Measurements from ENCODE around the gene HJURP. TPM values are rescaled to one million over a fixed set of nuclear protein-coding genes. Genes with fewer than 3 reads are reported as not detected.

HJURP gene
- total RNA-seq, 1 donor from 2014 or later, result 109 TPM

- Histone ChIP-seq H3K4me2 (no peak overlapping the region), H3K9ac (no peak overlapping the region), H2AFZ (replicated peaks) (no peak overlapping the region), H3K27ac (no peak overlapping the region), H3K4me1 (no peaks in the 10 kb centered on the region), H4K20me1 (ENCODE audit: low read depth) (no peaks in the 10 kb centered on the region), H3K4me3 (no peak overlapping the region), H3K9me3 (ENCODE audit: low read depth) (no peaks in the 10 kb centered on the region), H3F3A (ENCODE audit: low read depth) (no peaks in the 10 kb centered on the region), H3K36me3 (no peaks in the 10 kb centered on the region), H3K27me3 (no peaks in the 10 kb centered on the region), H3K79me2 (ENCODE audit: low read depth) (no peaks in the 10 kb centered on the region)
- Mint-ChIP-seq H3K36me3 (no peaks in the 10 kb centered on the region), H3K9me3 (no peaks in the 10 kb centered on the region), H3K27me3 (ENCODE audit: insufficient read depth, low read depth) (peaks cover 4% of the 10 kb centered on the region), H3K4me1 (peaks cover 10% of the 10 kb centered on the region), H3K4me3 (no peak overlapping the region), H3K27ac (no peak overlapping the region)
- TF ChIP-seq EZH2phosphoT487 (IDR thresholded peaks at IDR 0.05) (no peak), CTCF (IDR thresholded peaks at IDR 0.05) (no peak), EZH2 (IDR thresholded peaks at IDR 0.05) (no peak)
- DNase-seq (ENCODE audit: low spot score), result no peak
Observed at GRCh38 chr2:233817995-233818638, 36.2 kb downstream of the HJURP start.

- DNase-seq (ENCODE audit: low spot score), result no peak
Observed at GRCh38 chr2:233817361-233817911, 36.9 kb downstream of the HJURP start.

GRCh38 chr2:233816771-233817170 lies 37.6 kb downstream of the HJURP start:
- DNase-seq (ENCODE audit: low spot score), result no peak
- no peaks in the 10 kb centered on the region for H3K79me2 ChIP-seq (ENCODE audit: low read depth)
- no peaks in the 10 kb centered on the region for H3K9me3 ChIP-seq (ENCODE audit: low read depth)
- H3K27ac ChIP-seq, result no peak overlapping the region
- H3K4me1 ChIP-seq, result no peaks in the 10 kb centered on the region
- no peak overlapping the region for H3K4me2 ChIP-seq
- H3K9me3 Mint-ChIP-seq, result no peaks in the 10 kb centered on the region
- H4K20me1 ChIP-seq (ENCODE audit: low read depth), result no peaks in the 10 kb centered on the region
- no peaks in the 10 kb centered on the region for H3K36me3 ChIP-seq
- no peak for TF ChIP-seq EZH2 (IDR thresholded peaks at IDR 0.05)
- TF ChIP-seq EZH2phosphoT487 (IDR thresholded peaks at IDR 0.05), result no peak
- TF ChIP-seq CTCF (IDR thresholded peaks at IDR 0.05), result no peak
- H3K27me3 ChIP-seq, result no peaks in the 10 kb centered on the region
- H3K36me3 Mint-ChIP-seq, result no peaks in the 10 kb centered on the region
- H3K4me1 Mint-ChIP-seq, result peaks cover 10% of the 10 kb centered on the region
- no peak overlapping the region for H3K4me3 Mint-ChIP-seq
- H3K27me3 Mint-ChIP-seq (ENCODE audit: insufficient read depth, low read depth), result peaks cover 4% of the 10 kb centered on the region
- H3F3A ChIP-seq (ENCODE audit: low read depth), result no peaks in the 10 kb centered on the region
- no peak overlapping the region for H3K4me3 ChIP-seq
- H3K9ac ChIP-seq, result no peak overlapping the region
- peak overlapping the region; percentile 46 for H3K27ac Mint-ChIP-seq
- no peak overlapping the region for H2AFZ ChIP-seq (replicated peaks)

More at GRCh38 chr2:233817361-233817911, 36.9 kb downstream of the HJURP start:
- Histone ChIP-seq H3K27me3 (no peaks in the 10 kb centered on the region), H3K79me2 (ENCODE audit: low read depth) (no peaks in the 10 kb centered on the region), H3K4me3 (no peak overlapping the region), H3K4me1 (no peaks in the 10 kb centered on the region), H3K9me3 (ENCODE audit: low read depth) (no peaks in the 10 kb centered on the region), H2AFZ (replicated peaks) (no peak overlapping the region), H3K27ac (no peak overlapping the region), H3K4me2 (no peak overlapping the region), H3K9ac (no peak overlapping the region), H4K20me1 (ENCODE audit: low read depth) (no peaks in the 10 kb centered on the region), H3K36me3 (no peaks in the 10 kb centered on the region), H3F3A (ENCODE audit: low read depth) (no peaks in the 10 kb centered on the region)
- Mint-ChIP-seq H3K27me3 (ENCODE audit: insufficient read depth, low read depth) (peaks cover 4% of the 10 kb centered on the region), H3K27ac (no peak overlapping the region), H3K4me1 (peaks cover 10% of the 10 kb centered on the region), H3K4me3 (peak overlapping the region; percentile 65), H3K36me3 (no peaks in the 10 kb centered on the region), H3K9me3 (no peaks in the 10 kb centered on the region)
- TF ChIP-seq EZH2 (IDR thresholded peaks at IDR 0.05) (no peak), CTCF (IDR thresholded peaks at IDR 0.05) (no peak), EZH2phosphoT487 (IDR thresholded peaks at IDR 0.05) (no peak)

Measured in neural progenitor cell (in vitro differentiated cells).